ENCODE data around the gene PPDPF.
"Not testable (repeated sequence)": the region's sequence is repeated elsewhere in the genome, so short reads cannot be mapped to it uniquely, and the experiment has no call there.

The PPDPF gene

GRCh38 chr20:63566395-63567135, 46.0 kb downstream of the PPDPF start:
- no peak for DNase-seq

- no peak for DNase-seq
These were observed 46.5 kb downstream of the PPDPF start for GRCh38 chr20:63567136-63567385.

GRCh38 chr20:63567386-63568169, 47.0 kb downstream of the PPDPF start:
- no peak for DNase-seq

DNA sequence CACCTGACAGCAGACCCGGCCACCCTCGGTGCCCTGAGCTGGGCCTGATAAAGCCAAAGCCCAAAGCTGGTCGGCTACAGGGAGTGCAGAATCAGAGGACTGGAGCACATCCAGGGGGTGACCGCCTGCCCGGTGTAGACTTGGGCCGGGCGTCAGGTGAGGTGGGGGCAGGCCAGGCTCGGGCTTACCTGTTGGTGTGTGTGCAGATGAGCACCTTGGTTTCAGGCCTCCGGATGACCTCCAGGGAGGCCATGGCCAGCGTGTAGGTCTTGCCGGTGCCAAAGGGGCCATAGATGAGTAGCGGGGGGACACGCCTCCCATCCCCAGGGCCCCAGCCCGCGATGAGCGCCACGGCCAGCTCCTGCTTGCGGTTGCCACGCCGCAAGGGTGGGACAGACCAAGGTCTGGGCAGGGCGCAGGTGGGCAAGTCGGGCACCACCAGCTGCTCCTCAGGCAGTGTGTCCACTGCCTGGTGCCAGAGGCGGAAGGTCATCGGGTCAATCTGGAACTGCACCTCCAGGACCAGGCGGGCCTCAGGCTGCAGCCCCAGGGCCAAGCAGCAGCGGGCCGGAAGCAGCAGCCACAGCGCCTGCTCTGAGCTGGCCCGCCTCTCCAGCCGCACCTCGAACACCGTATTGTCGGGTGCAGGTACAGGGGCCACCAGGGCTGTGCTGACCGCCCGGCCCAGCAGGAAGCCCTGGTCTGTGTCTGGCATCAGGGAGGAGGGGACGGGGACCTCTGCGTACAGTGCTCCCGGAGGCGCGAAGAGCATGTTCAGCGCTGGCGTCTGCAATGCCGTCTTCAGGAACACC, 47.8 kb downstream of the PPDPF start:
- DNase-seq, result no peak

- no peak for DNase-seq
These were observed 48.7 kb downstream of the PPDPF start for GRCh38 chr20:63568986-63569949.

DNA sequence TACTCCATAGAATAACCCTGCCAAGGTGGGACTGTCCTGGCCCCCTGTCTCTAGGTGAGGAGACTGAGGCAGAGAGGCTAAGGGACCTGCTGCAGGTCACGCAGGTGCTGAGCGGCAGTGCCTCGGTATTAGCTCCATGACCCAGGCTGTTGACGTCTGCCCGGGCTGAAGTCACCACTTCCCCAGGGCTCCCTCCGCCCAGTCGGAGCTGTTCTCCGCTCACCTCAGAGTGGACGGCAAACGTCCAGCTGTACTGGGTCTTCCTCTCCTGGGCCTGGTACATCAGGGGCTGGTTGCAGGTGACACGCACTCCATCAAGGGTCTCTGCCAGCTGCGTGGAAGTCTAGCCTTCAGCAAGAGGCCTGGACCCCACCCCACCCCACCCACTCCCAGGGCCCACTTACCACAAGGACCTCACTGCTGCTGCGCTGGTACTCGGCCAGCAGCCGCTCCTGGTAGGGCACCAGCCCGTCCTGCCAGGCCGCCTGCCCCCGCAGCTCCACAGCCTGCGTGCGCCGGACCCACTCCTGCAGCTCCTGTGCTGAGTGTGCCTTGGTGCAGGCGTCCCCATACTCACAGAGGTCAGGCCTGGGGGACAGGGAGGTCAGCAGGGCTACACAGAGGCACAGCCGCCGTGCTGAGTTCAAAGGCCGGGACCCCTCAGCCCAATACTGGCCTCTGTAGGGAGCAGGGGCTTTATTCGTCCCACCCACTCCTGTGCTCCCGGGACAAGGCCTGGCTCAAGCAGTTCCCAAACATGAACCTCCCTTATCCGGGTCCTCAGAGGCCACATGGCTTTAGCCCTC, 49.9 kb downstream of the PPDPF start:
- DNase-seq, result no peak

GRCh38 chr20:63571087-63571478, 50.5 kb downstream of the PPDPF start:
- DNase-seq, result not testable (repeated sequence)

Measured in right forelimb (tissue), 1 donor.